Suprapubic skin (tissue), 4 donors: ENCODE results near the gene AP4M1. TPM values are rescaled to one million over a fixed set of nuclear protein-coding genes. Genes with fewer than 3 reads are reported as not detected.
A peak's percentile ranks its signal among the peaks of the same experiment; 100 is the strongest.
"Not testable (repeated sequence)": the region's sequence is repeated elsewhere in the genome, so short reads cannot be mapped to it uniquely, and the experiment has no call there.

Experiments
- DNase-seq, 2 donors: peaks; one replicate each; pipeline ENCODE4 v3.0.0-alpha.2; 2019; ENCODE audit warnings: low spot score in 2 of 2
- H3K27ac ChIP-seq: fragments of 200-600 bp; sonication (generic); one replicate; pipeline ENCODE4 v1.5.1; 2019
- H3K27me3 ChIP-seq: fragments of 200-600 bp; sonication (generic); one replicate; pipeline ENCODE4 v1.5.1; 2019
- H3K36me3 ChIP-seq: fragments of 200-600 bp; sonication (generic); one replicate; pipeline ENCODE4 v1.5.1; 2019
- H3K4me1 ChIP-seq: fragments of 200-600 bp; sonication (generic); one replicate; pipeline ENCODE4 v1.5.1; 2019
- H3K4me3 ChIP-seq: fragments of 200-600 bp; sonication (generic); one replicate; pipeline ENCODE4 v1.5.1; 2019; ENCODE audit warnings: mild to moderate bottlenecking
- H3K9me3 ChIP-seq: fragments of 200-600 bp; sonication (generic); one replicate; pipeline ENCODE4 v1.5.1; 2019
- EP300 ChIP-seq: sonication (generic); formaldehyde crosslinking; IDR thresholded peaks from one replicate; pipeline ENCODE4 v1.6.1; 2017; ENCODE audit warnings: antibody characterized with exemption
- POLR2A ChIP-seq, 2 donors: fragments of 450-650 bp; IDR thresholded peaks; one replicate each; pipeline ENCODE4 v1.6.1; 2017; ENCODE audit warnings: antibody characterized with exemption in 2 of 2, mild to moderate bottlenecking in 2 of 2, moderate library complexity in 2 of 2
- POLR2AphosphoS5 ChIP-seq, 3 donors: sonication (generic); formaldehyde crosslinking; IDR thresholded peaks; one replicate each; pipeline ENCODE4 v1.6.1; 2017; ENCODE audit warnings: antibody characterized with exemption in 3 of 3
- WGBS: methylation state at CpG from one replicate; pipeline ENCODE4 v1.1.5; 2018; 5-methylcytosine and 5-hydroxymethylcytosine counted together
- total RNA-seq, 4 donors: library from RNA; depleted of rRNA; stranded (reverse); fragments of >200 nt; gene quantifications; one replicate each; pipeline ENCODE4 v1.1.0, GENCODE V29; 2016
- TF ChIP-seq, protein P1 (sequence below), 2 donors: fragments of 200-600 bp in 1 of 2; fragments of 450-650 bp in 1 of 2; sonication (generic) in 1 of 2; IDR thresholded peaks; one replicate each; pipeline ENCODE4 v1.5.1; 2016 to 2019; ENCODE audit warnings: antibody characterized with exemption in 2 of 2, mild to moderate bottlenecking in 1 of 2, moderate library complexity in 1 of 2

Gene AP4M1
- total RNA-seq, 4 donors from 2014 or later, result 16.7 to 33.2 (median 31.8) TPM

DNA sequence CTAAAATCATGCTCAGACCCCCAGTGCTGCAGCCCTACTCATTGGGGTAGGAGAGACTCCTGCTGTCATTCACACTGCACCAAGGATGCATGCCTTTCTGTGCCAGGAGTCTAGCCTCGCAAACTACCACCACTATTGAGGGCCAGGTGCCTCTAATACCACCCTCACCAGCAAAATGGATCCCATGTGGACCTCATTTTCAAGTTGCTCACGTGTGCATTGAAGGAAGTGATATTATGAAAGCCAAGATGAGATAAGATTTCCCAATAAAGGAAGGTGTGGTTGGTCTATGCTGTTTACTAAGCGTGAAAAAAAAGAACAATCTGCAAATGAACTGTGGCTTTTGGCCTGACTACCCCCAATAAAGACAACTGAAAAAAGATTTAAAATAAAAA lies 40.1 kb downstream of the AP4M1 start:
- H3K36me3 ChIP-seq, result no peaks in the 10 kb centered on the region
- H3K27ac ChIP-seq, result peak overlapping the region; percentile 25
- no peak for DNase-seq
- no peaks in the 10 kb centered on the region for H3K4me1 ChIP-seq
- no peaks in the 10 kb centered on the region for H3K9me3 ChIP-seq
- TF ChIP-seq POLR2A (IDR thresholded peaks at IDR 0.05) (no peak), EP300 (no peak), POLR2AphosphoS5 (IDR thresholded peaks at IDR 0.05) (no peak)
- TF ChIP-seq, protein P1, sequence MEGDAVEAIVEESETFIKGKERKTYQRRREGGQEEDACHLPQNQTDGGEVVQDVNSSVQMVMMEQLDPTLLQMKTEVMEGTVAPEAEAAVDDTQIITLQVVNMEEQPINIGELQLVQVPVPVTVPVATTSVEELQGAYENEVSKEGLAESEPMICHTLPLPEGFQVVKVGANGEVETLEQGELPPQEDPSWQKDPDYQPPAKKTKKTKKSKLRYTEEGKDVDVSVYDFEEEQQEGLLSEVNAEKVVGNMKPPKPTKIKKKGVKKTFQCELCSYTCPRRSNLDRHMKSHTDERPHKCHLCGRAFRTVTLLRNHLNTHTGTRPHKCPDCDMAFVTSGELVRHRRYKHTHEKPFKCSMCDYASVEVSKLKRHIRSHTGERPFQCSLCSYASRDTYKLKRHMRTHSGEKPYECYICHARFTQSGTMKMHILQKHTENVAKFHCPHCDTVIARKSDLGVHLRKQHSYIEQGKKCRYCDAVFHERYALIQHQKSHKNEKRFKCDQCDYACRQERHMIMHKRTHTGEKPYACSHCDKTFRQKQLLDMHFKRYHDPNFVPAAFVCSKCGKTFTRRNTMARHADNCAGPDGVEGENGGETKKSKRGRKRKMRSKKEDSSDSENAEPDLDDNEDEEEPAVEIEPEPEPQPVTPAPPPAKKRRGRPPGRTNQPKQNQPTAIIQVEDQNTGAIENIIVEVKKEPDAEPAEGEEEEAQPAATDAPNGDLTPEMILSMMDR (IDR thresholded peaks at IDR 0.05), result no peak
- no peaks in the 10 kb centered on the region for H3K27me3 ChIP-seq
- 31% methylated on average over 3 of the region's 3 CpGs for WGBS
- H3K4me3 ChIP-seq, result no peak overlapping the region

DNA sequence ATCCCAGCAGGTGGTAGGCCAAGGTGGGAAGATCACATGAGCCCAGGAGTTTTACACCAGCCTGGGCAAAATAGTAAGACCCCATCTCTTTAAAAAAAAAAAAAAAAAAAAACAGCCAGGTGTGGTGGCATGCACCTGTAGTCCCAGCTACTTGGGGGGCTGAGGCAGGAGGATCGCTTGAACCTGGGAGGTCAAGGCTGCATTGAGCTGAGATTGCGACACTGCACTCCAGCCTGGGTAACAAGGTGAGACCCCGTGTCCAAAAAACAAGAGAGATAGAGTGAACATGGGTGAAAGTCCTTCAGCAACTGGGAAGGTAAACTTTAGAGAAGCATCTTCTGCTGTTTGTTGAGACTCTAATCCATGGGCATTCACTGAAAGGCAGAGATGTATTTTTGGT lies 41.0 kb downstream of the AP4M1 start:
- Histone ChIP-seq H3K4me1 (peaks cover 5% of the 10 kb centered on the region), H3K27ac (no peak overlapping the region), H3K9me3 (no peaks in the 10 kb centered on the region), H3K36me3 (no peaks in the 10 kb centered on the region), H3K27me3 (no peaks in the 10 kb centered on the region), H3K4me3 (no peak overlapping the region)
- no peak for DNase-seq
- TF ChIP-seq, protein P1 (IDR thresholded peaks at IDR 0.05), result no peak
- no peak for TF ChIP-seq POLR2A (IDR thresholded peaks at IDR 0.05)
- TF ChIP-seq POLR2AphosphoS5 (IDR thresholded peaks at IDR 0.05), result no peak
- no peak for TF ChIP-seq EP300
- WGBS, result 93% methylated on average over 3 of the region's 3 CpGs

DNA sequence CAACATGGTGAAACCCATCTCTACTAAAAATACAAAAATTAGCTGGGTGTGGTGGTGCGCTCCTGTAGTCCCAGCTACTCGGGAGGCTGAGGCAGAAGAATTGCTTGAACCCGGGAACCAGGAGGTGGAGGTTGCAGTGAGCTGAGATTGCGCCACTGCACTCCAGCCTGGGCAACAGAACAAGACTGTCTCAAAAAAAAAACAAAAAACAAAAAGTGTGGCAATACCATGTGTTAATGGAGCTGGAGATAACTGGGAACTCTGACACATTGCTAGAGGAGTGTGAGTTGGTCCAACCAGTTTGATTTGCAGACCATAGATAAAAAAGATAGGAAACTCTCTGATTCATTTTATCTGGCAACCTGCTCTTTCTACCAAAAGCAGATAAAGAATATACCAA lies 44.9 kb downstream of the AP4M1 start:
- H3K27ac ChIP-seq, H3K27me3 ChIP-seq, H3K9me3 ChIP-seq, H3K4me3 ChIP-seq, DNase-seq, H3K36me3 ChIP-seq: not testable (repeated sequence)
- 66% methylated on average over 4 of the region's 4 CpGs for WGBS
- H3K4me1 ChIP-seq, result peaks cover 28% of the 10 kb centered on the region

DNA sequence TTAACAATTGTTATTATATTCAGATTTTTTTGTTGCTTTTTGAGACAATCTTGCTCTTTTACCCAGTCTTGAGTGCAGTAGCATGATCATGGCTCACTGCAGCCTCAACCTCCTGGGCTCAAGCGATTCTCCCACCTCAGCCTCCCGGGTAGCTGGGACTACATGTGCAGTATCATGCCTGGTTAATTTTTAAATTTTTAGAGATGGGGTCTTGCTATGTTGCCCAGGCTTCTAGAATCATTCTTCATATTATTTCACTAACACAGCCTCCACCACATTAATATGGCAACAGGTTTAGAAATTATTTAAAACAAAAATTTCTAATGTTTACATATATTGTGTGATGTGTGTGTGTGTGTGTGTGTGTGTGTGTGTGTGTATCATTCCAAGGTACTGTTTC lies 45.8 kb downstream of the AP4M1 start:
- Histone ChIP-seq H3K36me3 (peaks cover 5% of the 10 kb centered on the region), H3K4me3 (no peak overlapping the region), H3K4me1 (peaks cover 28% of the 10 kb centered on the region), H3K9me3 (no peaks in the 10 kb centered on the region), H3K27ac (no peak overlapping the region), H3K27me3 (no peaks in the 10 kb centered on the region)
- DNase-seq, result no peak
- TF ChIP-seq, protein P1 (IDR thresholded peaks at IDR 0.05), result no peak
- no peak for TF ChIP-seq EP300
- TF ChIP-seq POLR2A (IDR thresholded peaks at IDR 0.05), result no peak
- no peak for TF ChIP-seq POLR2AphosphoS5 (IDR thresholded peaks at IDR 0.05)
- WGBS, result 92% methylated on average over 2 of the region's 2 CpGs

DNA sequence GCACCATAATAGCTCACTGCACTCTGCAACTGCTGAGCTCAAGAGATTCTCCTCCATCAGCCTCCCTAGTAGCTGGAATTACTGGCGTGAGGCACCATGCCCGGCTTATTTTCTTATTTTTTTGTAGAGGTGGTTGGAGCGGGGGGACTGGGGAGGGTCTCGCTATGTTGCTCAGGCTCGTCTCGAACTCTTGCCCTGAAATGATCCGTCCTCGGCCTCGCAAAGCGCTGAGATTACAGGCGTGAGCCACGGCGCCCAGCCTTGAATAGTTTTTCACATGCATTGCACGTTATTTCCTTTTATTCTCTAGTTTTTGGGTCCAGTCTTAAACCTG lies 46.7 kb downstream of the AP4M1 start:
- Histone ChIP-seq H3K4me3 (peak overlapping the region; percentile 60), H3K4me1 (peaks cover 31% of the 10 kb centered on the region), H3K9me3 (no peaks in the 10 kb centered on the region), H3K27ac (peak overlapping the region; percentile 84), H3K36me3 (peaks cover 7% of the 10 kb centered on the region), H3K27me3 (no peaks in the 10 kb centered on the region)
- 6% methylated on average over 14 of the region's 14 CpGs for WGBS
- TF ChIP-seq POLR2A (IDR thresholded peaks at IDR 0.05) (no peak), EP300 (no peak), POLR2AphosphoS5 (IDR thresholded peaks at IDR 0.05) (no peak)
- TF ChIP-seq, protein P1 (IDR thresholded peaks at IDR 0.05), result no peak
- no peak for DNase-seq
